Neural progenitor cell (in vitro differentiated cells): ENCODE data around the gene CD63.

ENCODE experiments used
- EZH2 ChIP-seq: fragments of 200-600 bp; sonication (generic); IDR thresholded peaks from 2 replicates; pipeline ENCODE4 v1.6.1; 2017; ENCODE audit warnings: antibody characterized with exemption, mild to moderate bottlenecking, moderate library complexity
- EZH2phosphoT487 ChIP-seq: fragments of 200-600 bp; sonication (generic); IDR thresholded peaks from 2 replicates; pipeline ENCODE4 v1.6.1; 2017; ENCODE audit warnings: antibody characterized with exemption
- TF ChIP-seq, protein P1 (sequence below): fragments of 200-600 bp; sonication (generic); IDR thresholded peaks from 2 replicates; pipeline ENCODE4 v1.5.1; 2017; ENCODE audit warnings: antibody characterized with exemption, mild to moderate bottlenecking

- TF ChIP-seq, protein P1, sequence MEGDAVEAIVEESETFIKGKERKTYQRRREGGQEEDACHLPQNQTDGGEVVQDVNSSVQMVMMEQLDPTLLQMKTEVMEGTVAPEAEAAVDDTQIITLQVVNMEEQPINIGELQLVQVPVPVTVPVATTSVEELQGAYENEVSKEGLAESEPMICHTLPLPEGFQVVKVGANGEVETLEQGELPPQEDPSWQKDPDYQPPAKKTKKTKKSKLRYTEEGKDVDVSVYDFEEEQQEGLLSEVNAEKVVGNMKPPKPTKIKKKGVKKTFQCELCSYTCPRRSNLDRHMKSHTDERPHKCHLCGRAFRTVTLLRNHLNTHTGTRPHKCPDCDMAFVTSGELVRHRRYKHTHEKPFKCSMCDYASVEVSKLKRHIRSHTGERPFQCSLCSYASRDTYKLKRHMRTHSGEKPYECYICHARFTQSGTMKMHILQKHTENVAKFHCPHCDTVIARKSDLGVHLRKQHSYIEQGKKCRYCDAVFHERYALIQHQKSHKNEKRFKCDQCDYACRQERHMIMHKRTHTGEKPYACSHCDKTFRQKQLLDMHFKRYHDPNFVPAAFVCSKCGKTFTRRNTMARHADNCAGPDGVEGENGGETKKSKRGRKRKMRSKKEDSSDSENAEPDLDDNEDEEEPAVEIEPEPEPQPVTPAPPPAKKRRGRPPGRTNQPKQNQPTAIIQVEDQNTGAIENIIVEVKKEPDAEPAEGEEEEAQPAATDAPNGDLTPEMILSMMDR = no peak
- TF ChIP-seq EZH2 (no peak), EZH2phosphoT487 (no peak)
These were observed 3.3 kb downstream of the CD63 start for GRCh38 chr12:55725556-55725955.
